HG03575 (cell line): ENCODE measurements around the gene C1orf35.

ENCODE experiments used
- ATAC-seq: cut with Tn5 transposase; IDR thresholded peaks from one replicate; pipeline ENCODE4 v1.9.1; 2021; ENCODE audit not compliant: unreplicated experiment, insufficient number of reproducible peaks, low FRiP score; ENCODE audit errors: extremely low read depth

Gene C1orf35

DNA sequence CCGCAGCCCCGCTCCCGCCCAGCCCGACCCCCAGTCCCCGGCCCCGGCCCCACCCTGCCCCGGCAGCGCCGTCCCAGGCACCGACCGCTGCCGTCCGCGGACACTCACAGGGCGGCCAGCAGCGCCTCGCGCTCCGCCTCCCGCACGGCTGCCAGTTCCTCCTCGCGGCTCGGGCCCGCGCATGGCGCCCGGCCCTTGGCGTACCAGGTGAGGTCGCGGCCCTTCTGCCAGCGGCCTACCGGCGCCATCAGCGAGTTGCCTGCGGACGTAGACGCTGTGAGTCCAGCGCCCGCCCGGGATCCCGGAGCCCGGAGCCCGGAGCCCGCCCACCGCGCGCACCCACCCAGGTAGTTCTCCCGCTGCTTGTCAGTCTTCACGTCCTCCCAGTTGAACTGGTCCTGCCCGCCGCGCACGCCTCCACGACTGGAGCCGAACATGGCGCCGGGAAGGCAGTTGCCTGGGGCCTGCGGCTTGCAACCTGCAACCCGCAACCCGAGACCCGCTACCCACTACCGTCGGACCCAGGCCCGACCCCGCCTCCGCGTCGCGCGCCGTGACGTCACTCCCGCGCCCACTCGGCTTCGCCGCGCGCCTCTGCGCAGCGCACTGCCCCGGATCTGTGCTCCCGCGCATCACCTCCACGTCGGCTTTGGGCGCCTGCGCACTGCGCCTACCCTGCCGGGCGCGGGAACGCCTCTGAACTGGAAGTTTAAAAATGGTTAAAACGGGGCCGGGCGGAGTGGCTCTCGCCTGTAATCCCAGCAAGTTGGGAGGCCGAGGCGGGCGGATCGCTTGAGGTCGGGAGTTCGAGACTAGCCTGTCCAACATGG, at the start of gene C1orf35:
Gene C1orf35, minus strand, starts transcription at position 535 of the 830 bp plus-strand sequence. Its CDS starts 98 bp downstream, at position 437.
- ATAC-seq = peak; percentile 29

DNA sequence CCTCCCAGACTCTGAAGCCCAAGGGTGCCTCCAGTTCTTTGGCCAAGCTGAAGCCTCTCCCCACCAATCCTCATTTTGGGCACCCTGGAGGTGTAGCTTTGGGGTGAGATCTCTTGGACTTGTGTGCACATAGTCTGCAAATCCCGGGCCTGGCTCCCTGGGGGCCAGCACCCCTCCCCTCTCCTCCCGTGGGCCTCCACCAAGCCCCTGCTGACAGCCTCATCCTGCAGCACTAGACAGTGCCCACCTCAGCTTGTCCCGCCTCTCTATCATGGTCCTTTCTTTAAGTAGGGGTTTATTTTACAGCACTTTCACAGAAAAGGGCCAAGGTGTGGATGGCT, 49.8 kb upstream of the C1orf35 start:
- ATAC-seq = no peak

DNA sequence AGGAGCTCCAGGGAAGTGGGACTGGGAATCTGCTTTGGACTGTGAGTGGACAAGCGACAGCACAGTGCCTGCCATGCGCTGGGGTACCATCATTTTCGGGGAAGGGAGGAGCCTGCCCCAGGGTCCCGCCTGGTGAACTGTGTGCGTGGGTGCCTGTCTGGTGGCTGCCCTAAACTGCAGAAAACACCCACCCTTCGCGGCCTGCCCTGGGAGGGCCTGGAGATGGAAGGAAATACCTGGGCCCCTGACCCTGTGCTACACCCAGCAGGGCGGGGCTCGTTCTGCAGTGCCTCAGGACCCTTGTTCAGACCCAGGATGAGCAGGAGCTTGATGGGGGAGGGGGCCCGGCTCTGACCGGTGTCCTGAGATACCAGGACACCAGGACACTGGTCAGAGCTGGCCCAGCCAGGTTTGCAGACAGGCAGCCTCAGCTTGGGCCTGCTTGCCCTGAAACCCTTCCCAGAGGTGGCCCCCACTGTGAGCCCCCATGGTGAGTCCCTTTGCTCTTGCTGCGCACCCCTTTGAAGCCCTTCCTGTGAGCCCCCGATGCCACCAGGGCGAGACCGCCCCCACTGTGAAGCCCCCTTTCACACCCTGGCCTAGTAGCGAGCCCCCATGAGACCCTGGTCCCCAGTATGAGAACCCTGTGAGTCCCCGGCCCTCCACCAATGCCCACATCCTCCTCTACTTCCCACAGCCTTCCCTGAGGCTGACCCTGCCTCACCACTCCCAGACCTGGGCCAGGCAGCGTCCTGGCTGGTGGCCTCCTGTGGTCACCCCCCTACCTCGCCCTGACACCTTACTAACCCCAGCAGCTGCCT, 49.2 kb upstream of the C1orf35 start:
- ATAC-seq = no peak

DNA sequence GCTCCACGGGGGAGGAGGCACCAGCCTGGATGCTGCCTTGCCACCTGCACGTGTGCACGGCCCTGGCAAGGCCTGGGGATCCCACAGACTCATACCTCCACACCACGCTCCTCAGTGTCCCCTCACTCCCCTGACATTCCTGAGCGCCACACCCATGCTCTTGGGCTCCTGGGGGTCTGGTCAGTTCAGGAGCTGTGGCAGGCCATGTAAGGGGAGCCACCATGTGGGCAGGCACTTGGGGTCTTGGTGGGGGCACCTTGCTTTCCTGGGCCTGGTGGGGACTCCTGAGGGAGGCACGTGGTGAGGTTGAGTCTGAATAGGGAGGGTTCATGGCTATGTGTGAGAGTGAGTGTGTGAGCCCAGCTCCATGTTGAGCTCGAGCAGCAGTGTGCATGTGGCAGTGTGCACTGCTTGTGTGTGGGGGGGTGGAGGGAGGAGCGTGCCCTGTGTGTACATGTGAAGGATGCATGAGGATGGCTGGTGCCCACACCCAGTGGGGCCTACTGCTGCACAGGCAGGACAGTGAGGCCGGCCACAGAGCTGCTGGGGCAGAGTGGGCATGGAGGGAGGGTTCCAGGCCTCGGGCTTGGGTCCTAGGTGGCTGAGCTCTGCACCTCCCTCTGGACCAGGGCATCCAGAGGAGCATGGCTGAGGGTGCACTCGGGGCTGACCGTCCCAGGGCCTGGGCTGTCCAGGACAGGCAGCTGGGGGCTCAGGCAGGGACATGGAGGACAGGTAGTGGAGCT, 48.2 kb upstream of the C1orf35 start:
- no peak for ATAC-seq

DNA sequence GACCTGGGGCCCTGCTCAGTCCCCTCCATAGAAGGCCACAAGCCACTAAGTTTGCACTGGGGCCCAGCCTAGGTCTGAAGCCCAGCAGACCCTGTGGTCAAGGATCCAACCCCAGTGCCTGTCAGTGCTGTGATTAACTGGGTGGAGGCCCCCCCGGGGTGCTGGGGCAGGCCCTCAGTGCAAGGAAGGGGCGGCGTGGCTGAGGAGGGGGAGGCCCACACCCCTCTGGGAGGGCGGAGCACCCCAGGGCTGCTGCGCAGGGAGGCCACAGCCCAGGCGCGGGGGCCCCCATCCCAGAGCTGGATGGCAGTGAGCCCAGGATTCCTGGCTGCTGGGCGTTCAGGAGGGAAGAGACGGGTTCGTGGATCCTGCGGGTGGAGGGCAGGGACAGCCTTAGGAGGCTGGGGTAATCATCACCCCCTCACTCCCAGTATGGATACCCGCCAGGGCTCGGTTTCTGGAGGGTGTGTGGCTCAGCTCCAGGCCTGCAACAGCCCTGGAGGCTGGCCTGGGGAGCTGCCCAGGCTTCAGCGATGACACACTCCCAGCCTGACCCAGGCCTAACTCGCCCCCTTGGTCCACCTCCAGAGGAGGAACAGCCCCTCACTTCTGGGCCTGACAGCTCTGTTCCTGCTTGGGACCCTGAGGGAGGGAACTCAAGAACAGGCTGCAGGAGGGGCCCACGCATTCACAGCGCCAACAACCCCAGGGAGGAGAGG, 47.5 kb upstream of the C1orf35 start:
- no peak for ATAC-seq

DNA sequence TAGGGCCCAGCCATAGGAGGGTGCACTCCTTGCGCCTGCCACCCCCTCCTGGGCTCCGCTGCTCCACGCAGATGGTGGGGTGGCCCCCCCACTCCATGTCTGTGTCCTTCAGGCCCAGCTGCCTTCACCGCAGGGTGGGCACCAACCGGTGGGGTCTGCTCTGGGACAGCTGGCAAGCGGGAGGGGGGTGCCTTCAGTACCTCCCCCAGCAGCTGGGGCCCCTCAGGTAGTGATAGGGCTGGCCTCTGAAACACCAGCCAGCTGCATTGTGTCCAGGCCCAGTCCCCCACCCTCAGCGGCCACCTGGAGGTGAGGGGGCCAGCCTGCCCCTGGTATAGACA, 47.0 kb upstream of the C1orf35 start:
- ATAC-seq = no peak

DNA sequence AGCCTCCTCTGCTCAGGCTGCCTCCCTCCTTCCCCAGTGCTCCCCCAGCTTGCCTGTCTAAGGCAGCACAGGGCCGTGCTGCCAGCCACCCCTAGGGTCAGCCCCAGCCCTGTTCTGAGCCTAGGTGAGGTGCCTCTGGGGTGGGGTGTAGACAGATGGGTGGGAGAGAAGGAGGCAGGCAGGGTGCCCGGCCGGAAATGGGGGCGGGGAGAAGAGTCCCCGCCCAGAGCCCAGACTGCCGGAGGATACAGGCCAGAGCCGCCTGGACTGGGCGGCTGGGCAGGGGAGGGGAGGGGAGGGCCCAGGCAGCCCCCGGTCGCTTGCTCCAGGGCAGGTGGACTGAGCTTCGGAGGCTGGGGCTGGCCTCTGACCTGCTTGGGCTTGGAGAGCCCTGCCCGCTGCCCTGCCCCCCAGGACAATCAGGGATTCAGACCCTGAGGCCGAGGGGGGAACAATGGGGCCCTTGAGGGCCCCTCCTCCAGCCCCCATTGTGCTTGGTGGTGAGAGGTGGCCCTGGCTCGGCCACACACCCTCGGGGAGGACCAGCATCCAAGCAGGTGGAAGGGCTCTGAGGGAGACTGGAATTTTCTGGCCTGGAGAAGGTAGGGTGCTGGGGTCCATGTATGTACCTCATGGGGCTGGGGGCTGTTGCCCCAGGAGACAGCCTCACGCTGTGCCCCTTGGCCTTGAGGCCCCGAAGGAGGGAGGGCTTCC, 46.4 kb upstream of the C1orf35 start, which contains the start of gene GJC2:
Gene GJC2, plus strand, starts transcription at position 525 of the 714 bp plus-strand sequence. CDS start 7,829 bp downstream, outside the sequence.
- ATAC-seq = no peak

DNA sequence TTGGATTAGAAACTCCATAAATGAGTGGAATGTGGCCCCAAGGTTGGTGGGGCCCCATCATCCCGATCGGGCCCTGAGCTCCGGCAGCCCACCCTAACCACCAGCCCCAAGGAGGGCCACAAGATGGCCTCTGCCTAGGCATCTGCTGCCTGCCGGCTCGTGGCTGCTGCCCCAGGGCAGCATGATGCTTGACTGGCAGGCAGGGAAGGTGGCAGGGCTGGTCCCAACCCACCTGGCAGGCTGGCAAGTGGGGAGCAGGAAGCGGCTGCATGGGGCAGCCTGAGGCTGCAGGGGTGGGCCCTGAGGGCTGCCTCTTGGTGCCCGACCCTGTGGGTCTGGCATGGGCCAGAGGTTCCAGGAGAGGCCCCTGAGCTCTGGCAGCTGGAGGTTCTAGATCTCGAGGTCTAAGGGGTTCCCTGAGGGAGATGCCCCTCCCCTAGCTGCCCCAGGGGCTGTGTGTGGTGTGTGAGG, 45.8 kb upstream of the C1orf35 start:
- ATAC-seq = no peak

DNA sequence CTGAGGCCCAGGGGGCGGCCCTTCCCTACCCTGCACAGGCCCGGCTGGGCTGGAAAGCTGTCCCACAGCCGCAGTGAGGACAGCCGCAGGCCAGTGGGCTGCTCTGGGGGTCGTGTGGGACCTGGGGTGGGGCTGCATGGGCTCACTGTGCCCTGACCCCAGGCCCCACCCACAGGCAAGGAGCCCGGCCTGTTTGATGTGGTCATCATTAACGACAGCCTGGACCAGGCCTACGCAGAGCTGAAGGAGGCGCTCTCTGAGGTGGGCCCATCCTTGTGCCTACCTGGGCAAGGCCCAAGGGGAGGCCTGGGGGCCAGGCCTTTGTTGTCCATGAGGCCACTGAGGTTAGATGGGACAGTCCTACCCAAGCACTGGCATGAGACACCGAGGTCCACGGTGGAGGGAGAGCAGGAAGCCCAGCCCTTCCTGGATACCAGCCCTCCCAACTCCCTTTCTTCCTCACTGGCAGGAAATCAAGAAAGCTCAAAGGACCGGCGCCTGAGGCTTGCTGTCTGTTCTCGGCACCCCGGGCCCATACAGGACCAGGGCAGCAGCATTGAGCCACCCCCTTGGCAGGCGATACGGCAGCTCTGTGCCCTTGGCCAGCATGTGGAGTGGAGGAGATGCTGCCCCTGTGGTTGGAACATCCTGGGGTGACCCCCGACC, 45.2 kb upstream of the C1orf35 start:
- no peak for ATAC-seq

DNA sequence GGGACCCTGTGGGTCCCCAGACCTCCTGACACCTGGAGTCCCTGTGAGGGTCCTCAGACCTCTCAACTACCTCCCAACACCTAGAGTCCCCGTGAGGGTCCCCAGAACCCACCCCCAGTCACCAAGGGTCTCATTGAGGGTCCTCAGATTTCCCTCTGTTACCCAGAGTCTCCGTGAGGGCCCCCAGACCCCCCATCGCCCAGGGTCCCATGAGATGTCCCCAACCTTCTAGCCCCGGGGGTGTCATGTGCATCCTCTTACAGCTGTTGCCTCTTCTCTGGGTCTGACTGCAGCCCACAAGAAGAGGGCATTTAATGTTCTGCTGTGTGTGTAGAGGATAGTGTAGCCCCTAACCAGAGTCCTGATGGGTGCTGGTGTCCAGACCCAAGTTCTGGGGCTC, 44.6 kb upstream of the C1orf35 start:
- ATAC-seq = no peak

DNA sequence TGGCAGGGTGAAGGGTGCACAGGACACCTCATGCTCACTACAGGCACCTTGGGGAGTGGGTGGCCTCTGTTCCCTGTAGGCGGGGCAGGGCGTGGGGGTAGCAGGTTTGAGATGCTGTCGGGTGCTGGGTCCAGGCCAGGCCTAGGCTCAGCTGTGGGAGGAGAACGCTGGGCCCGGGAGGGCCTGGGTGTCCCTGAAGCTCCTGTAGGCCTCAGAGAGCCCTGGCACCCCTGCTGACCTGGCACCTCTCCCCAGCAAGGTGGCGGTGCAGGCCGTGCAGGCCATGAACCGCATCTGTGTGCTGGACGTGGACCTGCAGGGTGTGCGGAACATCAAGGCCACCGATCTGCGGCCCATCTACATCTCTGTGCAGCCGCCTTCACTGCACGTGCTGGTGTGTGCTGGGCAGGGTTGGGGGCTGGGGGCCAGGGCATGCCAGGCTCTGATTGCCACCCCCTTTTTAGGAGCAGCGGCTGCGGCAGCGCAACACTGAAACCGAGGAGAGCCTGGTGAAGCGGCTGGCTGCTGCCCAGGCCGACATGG, 44.1 kb upstream of the C1orf35 start:
- no peak for ATAC-seq

DNA sequence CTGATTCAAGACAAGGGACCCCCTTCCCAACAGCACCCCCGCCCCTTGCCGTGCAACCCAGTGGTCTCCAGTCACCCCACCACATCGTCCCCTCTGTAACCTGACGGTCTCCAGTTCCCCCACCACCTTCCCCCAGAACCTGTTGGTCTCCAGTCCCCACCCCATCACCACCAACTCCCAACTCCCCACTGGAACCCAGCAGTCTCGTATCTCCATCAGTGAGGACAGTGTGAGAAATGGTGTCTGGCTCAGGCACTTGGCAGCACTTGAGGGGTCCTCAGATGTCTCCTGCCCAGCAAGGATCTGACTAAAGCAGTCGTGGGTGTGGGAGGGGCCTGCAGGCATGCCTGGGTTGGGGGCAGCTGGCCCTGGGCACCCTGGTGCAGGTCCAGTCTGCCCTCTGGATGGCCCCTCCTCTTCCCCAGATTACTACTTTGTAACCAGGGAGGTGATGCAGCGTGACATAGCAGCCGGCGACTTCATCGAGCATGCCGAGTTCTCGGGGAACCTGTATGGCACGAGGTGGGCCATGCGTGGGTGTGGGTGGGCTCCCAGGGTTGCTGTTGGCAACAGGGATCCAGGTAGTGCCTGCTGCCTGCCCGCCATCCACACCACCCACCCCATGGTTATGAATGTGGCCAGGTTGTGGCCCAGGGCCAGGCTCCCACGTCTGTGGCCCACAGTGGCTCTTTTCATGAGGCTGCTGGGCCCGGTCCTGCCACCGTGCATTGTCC, 43.5 kb upstream of the C1orf35 start:
- no peak for ATAC-seq

DNA sequence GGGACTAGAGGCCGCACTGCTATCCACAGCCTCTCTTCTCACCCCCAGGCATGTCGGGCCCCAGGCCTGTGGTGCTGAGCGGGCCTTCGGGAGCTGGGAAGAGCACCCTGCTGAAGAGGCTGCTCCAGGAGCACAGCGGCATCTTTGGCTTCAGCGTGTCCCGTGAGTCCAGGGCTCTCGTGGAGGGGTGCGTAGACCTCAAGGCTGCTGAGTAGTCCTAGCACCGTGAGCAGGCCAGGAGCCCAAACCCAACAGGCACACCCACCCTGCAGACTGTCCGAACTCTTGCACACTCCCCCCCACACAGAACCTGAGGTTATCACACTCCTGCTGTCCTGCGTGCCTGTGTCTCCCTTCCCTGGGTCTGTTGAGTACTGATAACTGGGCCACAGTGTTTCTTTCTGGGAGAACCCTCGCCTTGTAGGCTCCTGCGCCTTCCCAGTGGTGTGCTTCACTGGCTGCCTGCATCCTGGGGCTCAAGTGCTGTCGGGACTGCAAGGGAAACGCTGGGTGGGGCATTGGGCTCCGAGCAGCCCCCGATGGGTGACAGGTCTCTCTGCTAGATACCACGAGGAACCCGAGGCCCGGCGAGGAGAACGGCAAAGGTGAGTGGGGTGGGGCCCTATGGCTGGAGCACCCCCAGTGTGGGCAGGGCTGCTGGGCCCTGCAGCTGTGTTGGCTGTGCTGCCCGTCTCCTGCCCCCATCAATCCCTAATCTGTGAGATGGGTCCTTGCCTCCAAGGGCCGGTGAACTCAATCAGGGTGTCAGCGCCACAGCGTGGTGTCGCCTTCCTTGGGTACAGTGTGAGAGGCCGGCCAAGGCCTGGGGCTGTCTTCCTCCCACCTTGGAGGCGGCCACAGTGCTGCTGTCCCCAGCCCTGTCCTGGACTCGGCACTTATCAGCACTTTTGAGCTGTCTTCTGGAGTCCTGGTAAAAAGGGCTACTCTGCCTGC, 42.6 kb upstream of the C1orf35 start:
- ATAC-seq = no peak

DNA sequence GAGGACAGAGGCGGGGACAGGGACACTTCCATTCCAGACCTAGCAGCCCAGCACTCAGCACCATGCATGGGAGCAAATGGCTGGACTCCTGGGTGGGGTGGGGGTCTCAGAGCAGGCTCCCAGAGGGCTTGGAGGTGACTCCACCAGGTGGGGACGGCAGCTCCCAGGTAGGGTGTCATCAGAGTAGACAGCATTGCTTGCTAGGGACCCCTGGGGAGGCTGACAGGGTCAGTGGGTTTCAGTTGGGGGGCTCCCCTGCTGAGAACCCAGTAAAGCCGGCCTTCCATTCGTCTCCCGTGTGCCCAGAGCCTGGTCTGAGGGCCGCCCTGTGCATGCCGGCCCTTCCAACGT, 41.8 kb upstream of the C1orf35 start:
- no peak for ATAC-seq

DNA sequence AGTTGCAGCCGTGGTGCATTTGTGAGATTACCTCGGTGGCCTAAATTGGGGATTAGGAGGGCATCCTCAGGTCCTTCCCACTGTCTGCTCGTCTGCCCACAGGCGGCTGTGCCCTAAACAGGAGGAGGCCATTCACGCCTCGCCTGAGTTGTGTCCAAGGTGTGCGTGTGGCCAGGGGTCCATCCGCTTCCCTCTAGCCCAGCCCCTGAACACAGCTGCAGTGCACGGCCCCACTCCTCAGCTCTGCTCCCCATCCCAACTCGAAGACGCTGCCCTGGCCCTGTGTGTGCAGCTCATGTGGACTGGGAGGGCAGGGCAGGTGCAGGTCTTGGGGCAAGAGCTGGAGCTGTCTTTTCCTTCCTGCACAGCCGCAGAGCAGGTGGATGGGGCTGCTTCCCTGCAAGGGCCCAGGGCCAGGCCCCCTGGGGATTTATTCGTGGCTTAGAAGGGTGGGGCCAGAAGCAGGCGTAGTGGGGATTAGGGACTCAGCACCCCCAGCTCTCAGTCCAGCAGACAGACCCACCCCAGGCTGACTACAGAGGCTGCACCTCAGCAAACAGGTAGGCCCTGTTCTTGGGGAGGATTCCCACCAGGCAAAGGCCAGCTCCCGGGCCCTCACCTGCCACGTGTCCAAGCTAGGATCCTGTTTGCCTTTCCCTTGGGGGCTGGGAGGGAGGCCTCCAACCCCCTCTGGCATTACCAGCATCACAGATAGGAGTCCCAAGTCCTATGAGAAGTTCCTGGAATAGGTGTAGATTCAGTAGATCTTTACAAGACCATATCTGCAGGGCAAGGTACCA, 41.3 kb upstream of the C1orf35 start:
- ATAC-seq = no peak
